CD14-positive monocyte (primary cell): ENCODE measurements around the gene HOXC9. TPM values are rescaled to one million over a fixed set of nuclear protein-coding genes. Genes with fewer than 3 reads are reported as not detected.

ENCODE experiments used
- DNase-seq, 3 donors: peaks; one replicate each; pipeline ENCODE4 v3.0.0-alpha.2; 2011 to 2022
- H2AFZ ChIP-seq: 2 replicates; pipeline ENCODE4 v1.6.0; 2012; ENCODE audit warnings: mild to moderate bottlenecking, low read depth, low read length, inconsistent platforms; ENCODE audit not compliant: insufficient read depth, poor library complexity, severe bottlenecking
- H3K27ac ChIP-seq, 2 donors: 1 replicate in 1 of 2; 2 replicates in 1 of 2; pipeline ENCODE4 v1.5.1; 2012 to 2013; ENCODE audit warnings: low read length in 2 of 2, control low read depth in 1 of 2, inconsistent platforms in 1 of 2, low read depth in 1 of 2, mild to moderate bottlenecking in 1 of 2
- H3K27me3 ChIP-seq, 2 donors: one replicate each; pipeline versions ENCODE4 v1.6.0 to v1.6.1; 2011 to 2013; ENCODE audit warnings: low read length in 2 of 2; ENCODE audit not compliant: control insufficient read depth in 2 of 2, insufficient read depth in 2 of 2
- H3K36me3 ChIP-seq, 2 donors: replicated peaks in 1 of 2; 1 replicate in 1 of 2; 2 replicates in 1 of 2; pipeline versions ENCODE4 v1.5.1 to v1.6.1; 2012 to 2013; ENCODE audit warnings: low read length in 2 of 2, control low read depth in 1 of 2, inconsistent platforms in 1 of 2, mild to moderate bottlenecking in 1 of 2; ENCODE audit not compliant: insufficient read depth in 2 of 2, control insufficient read depth in 1 of 2
- H3K4me1 ChIP-seq, 2 donors: 1 replicate in 1 of 2; 2 replicates in 1 of 2; pipeline versions ENCODE4 v1.5.1 to v1.6.1; 2012 to 2013; ENCODE audit warnings: low read length in 2 of 2, control low read depth in 1 of 2, inconsistent platforms in 1 of 2, mild to moderate bottlenecking in 1 of 2, moderate library complexity in 1 of 2; ENCODE audit not compliant: insufficient read depth in 2 of 2, control insufficient read depth in 1 of 2
- H3K4me2 ChIP-seq: replicated peaks from 2 replicates; pipeline ENCODE3; 2012; ENCODE audit warnings: low read length, moderate library complexity, mild to moderate bottlenecking; ENCODE audit not compliant: poor library complexity, severe bottlenecking; ENCODE audit errors: extremely low read depth
- H3K4me3 ChIP-seq, 3 experiments: fragments of 200-600 bp in 1 of 3; sonication (generic) in 1 of 3; replicated peaks in 1 of 3; 1 replicate in 2 of 3; 2 replicates in 1 of 3; pipeline ENCODE4 v1.5.1; 2011 to 2013; ENCODE audit warnings: low read length in 3 of 3, mild to moderate bottlenecking in 3 of 3, control low read depth in 2 of 3, low read depth in 2 of 3, inconsistent platforms in 1 of 3, moderate library complexity in 1 of 3
- H3K79me2 ChIP-seq: 2 replicates; pipeline ENCODE4 v1.6.0; 2012; ENCODE audit warnings: mild to moderate bottlenecking, control low read depth, inconsistent platforms, low read length, moderate library complexity; ENCODE audit not compliant: insufficient read depth
- H3K9ac ChIP-seq: 2 replicates; pipeline ENCODE4 v1.6.0; 2017; ENCODE audit warnings: low read length, mild to moderate bottlenecking; ENCODE audit not compliant: insufficient read depth, poor library complexity, severe bottlenecking
- H3K9me3 ChIP-seq, 2 donors: replicated peaks in 1 of 2; 1 replicate in 1 of 2; 2 replicates in 1 of 2; pipeline versions ENCODE4 v1.5.1 to v1.6.1; 2012 to 2013; ENCODE audit warnings: low read length in 2 of 2, control low read depth in 1 of 2; ENCODE audit not compliant: control insufficient read depth in 1 of 2, insufficient read depth in 1 of 2
- H4K20me1 ChIP-seq: 2 replicates; pipeline ENCODE4 v1.6.0; 2012; ENCODE audit warnings: mild to moderate bottlenecking, low read length, control low read depth, moderate library complexity; ENCODE audit not compliant: insufficient read depth
- H3K27ac Mint-ChIP-seq, 7 donors: one replicate each; pipeline ENCODE4 v1.8.0; 2020; ENCODE audit warnings: mild to moderate bottlenecking in 7 of 7, mixed read lengths in 7 of 7, moderate library complexity in 6 of 7, inconsistent platforms in 2 of 7
- H3K27me3 Mint-ChIP-seq, 3 donors: one replicate each; pipeline ENCODE4 v1.8.0; 2021 to 2022; ENCODE audit warnings: low read depth in 3 of 3, mild to moderate bottlenecking in 3 of 3, mixed read lengths in 3 of 3, moderate library complexity in 3 of 3, inconsistent platforms in 1 of 3
- H3K36me3 Mint-ChIP-seq, 2 donors: one replicate each; pipeline ENCODE4 v1.8.0; 2020; ENCODE audit warnings: mixed read lengths in 2 of 2, inconsistent platforms in 1 of 2, mild to moderate bottlenecking in 1 of 2
- H3K4me1 Mint-ChIP-seq: one replicate; pipeline ENCODE4 v1.8.0; 2020; ENCODE audit warnings: mild to moderate bottlenecking, mixed read lengths
- H3K4me3 Mint-ChIP-seq, 2 donors: one replicate each; pipeline ENCODE4 v1.8.0; 2020; ENCODE audit warnings: mild to moderate bottlenecking in 2 of 2, mixed read lengths in 2 of 2, moderate library complexity in 1 of 2
- H3K9me3 Mint-ChIP-seq, 7 donors: one replicate each; pipeline ENCODE4 v1.8.0; 2020 to 2022; ENCODE audit warnings: mixed read lengths in 7 of 7, mild to moderate bottlenecking in 6 of 7, moderate library complexity in 6 of 7, inconsistent platforms in 2 of 7
- WGBS: methylation state at CpG from one replicate; pipeline ENCODE4 v1.1.5; 2013; ENCODE audit warnings: missing lambda C conversion rate; ENCODE audit not compliant: insufficient coverage; 5-methylcytosine and 5-hydroxymethylcytosine counted together
- intact Hi-C, 2 donors: fragments of 100-400 bp; cut with micrococcal nuclease; formaldehyde crosslinking; loops; one replicate each; pipeline versions ENCODE4 v1.15.0 to v1.15.1; 2023
- polyA plus RNA-seq, 3 donors: library from polyadenylated mRNA; depleted of rRNA in 1 of 3; unstranded in 2 of 3; stranded (reverse) in 1 of 3; fragments of 300-500 nt in 2 of 3; fragments of >200 nt in 1 of 3; fragmentation: Illumina TruSeq in 2 of 3; gene quantifications; 1 replicate in 2 of 3; 2 replicates in 1 of 3; pipeline ENCODE4 v1.2.3, GENCODE V29; 2012 to 2021
- TF ChIP-seq, protein P1 (sequence below): fragments of 200-600 bp; IDR thresholded peaks from one replicate; pipeline ENCODE4 v1.8.0; 2022; ENCODE audit warnings: antibody characterized with exemption, mild to moderate bottlenecking

Gene HOXC9
- polyA plus RNA-seq, 3 donors: not detected

DNA sequence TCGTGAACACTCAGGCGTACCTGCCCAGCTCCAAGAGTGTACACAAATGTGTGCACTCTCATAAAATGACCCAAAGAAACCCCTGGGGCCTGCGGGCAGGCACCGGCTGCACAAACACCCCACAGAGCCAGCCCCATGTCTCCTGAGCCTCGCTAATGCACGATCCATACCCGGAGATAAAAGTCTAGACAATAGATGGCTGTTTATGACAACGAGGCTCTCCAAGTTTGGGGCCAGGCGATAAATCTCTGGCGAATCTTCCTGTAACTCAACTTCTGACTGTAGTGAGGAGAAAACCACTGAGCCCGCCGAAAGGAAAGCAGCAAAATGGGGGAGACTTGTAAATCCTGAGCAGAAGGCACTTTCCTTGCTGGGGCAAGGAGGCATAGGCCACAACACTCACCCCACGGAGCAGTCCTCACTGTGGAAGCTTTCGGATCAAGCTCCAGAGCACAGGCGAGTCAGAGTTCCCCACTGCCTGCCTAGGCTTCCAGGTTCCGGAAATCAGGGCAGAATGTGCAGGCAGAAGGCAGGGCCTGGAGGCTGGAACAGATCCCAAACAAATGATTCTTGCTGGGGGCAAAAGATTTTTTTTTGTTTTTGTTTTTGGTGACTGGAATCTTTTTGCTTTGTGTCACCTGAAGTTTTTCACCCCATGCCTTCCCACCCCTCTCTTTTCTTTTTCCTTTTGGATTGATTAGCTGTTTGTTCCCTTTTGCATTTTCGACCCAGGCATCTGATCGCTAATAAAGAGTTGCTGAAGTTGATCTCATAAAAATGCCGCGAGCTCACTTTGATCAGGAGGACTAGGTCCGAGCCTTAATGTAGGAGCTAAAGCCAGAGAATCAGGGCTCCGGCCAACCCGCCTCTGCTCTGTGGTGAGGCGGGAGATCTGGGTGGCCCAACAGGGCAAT lies 31.5 kb upstream of the HOXC9 start:
- H2AFZ ChIP-seq: no peak overlapping the region
- Mint-ChIP-seq H3K4me3 (peak overlapping the region in 1 of 2 donors; percentile 85), H3K27ac (no peak overlapping the region), H3K9me3 (peaks cover 10 to 75% (median 44%) of the 10 kb centered on the region in 7 donors), H3K27me3 (peaks cover 99 to 100% (median 100%) of the 10 kb centered on the region in 3 donors), H3K4me1 (peaks cover 37% of the 10 kb centered on the region), H3K36me3 (peaks cover 11 to 31% of the 10 kb centered on the region in 2 donors)
- WGBS: 11% methylated on average over 19 of the region's 24 CpGs
- no peaks in the 10 kb centered on the region for H3K36me3 ChIP-seq
- DNase-seq: no peak
- H3K9ac ChIP-seq: no peak overlapping the region
- H3K9me3 ChIP-seq: peaks cover 11 to 88% of the 10 kb centered on the region in 2 donors
- H4K20me1 ChIP-seq: no peaks in the 10 kb centered on the region
- no peak overlapping the region for H3K4me3 ChIP-seq
- H3K4me1 ChIP-seq: peaks cover 0 to 2% of the 10 kb centered on the region in 2 donors
- TF ChIP-seq, protein P1, sequence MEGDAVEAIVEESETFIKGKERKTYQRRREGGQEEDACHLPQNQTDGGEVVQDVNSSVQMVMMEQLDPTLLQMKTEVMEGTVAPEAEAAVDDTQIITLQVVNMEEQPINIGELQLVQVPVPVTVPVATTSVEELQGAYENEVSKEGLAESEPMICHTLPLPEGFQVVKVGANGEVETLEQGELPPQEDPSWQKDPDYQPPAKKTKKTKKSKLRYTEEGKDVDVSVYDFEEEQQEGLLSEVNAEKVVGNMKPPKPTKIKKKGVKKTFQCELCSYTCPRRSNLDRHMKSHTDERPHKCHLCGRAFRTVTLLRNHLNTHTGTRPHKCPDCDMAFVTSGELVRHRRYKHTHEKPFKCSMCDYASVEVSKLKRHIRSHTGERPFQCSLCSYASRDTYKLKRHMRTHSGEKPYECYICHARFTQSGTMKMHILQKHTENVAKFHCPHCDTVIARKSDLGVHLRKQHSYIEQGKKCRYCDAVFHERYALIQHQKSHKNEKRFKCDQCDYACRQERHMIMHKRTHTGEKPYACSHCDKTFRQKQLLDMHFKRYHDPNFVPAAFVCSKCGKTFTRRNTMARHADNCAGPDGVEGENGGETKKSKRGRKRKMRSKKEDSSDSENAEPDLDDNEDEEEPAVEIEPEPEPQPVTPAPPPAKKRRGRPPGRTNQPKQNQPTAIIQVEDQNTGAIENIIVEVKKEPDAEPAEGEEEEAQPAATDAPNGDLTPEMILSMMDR: no peak
- no peaks in the 10 kb centered on the region for H3K79me2 ChIP-seq
- no peak overlapping the region for H3K27ac ChIP-seq
- intact Hi-C loops: no loop called here
- no peak overlapping the region for H3K4me2 ChIP-seq
- H3K27me3 ChIP-seq: peaks cover 100% of the 10 kb centered on the region in 2 donors

DNA sequence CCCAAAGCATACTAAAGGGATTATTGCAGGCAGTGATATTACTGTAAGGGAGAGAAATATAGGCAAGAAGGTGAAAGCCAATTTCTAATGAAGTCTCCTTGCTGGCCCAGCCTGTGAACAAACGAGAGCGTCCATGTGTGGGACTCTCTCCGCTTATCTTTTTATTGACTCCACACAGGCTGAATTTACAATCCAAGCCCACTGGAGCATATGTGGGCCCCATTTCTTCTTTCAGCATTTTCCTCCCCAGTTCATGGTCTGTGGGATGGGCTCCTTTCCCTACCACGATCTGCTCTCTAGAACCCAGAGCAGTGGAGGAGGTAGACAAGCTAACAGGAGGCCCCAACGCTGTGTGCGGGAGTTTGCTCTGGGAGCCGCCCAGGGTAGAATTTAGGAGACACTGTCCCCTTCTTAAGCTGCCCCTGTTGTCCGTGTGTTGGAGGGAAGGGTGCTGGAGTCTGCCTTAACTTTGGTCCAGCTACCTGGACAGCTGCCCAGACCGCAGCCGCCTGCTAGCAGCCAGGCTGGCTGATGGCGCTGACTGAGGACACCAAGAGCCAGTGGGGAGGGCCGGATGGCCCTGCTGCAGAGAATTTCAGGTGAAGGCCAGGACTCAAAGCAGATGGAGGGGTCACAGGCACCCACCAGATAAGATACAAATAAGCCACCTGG lies 30.2 kb upstream of the HOXC9 start:
- Histone ChIP-seq H3K4me1 (peaks cover 6 to 15% of the 10 kb centered on the region in 2 donors), H3K27ac (no peak overlapping the region), H4K20me1 (no peaks in the 10 kb centered on the region), H3K79me2 (no peaks in the 10 kb centered on the region), H3K4me3 (no peak overlapping the region), H2AFZ (no peak overlapping the region), H3K9ac (no peak overlapping the region), H3K4me2 (no peak overlapping the region), H3K36me3 (no peaks in the 10 kb centered on the region), H3K27me3 (peaks cover 100% of the 10 kb centered on the region in 2 donors), H3K9me3 (peaks cover 16 to 84% of the 10 kb centered on the region in 2 donors)
- peak overlapping the region in 1 of 2 donors; percentile 67 for H3K4me3 Mint-ChIP-seq
- DNase-seq: no peak
- peaks cover 97 to 100% (median 99%) of the 10 kb centered on the region in 3 donors for H3K27me3 Mint-ChIP-seq
- intact Hi-C loops: loop anchor here in 1 of 2 donors (10.0 kb wide), 1 partner anchor 65 kb away; the partner anchor contains the start of gene HOXC5
- H3K4me1 Mint-ChIP-seq: peaks cover 36% of the 10 kb centered on the region
- no peak overlapping the region for H3K27ac Mint-ChIP-seq
- TF ChIP-seq, protein P1: no peak
- peaks cover 10 to 71% (median 44%) of the 10 kb centered on the region in 7 donors for H3K9me3 Mint-ChIP-seq
- peaks cover 11 to 31% of the 10 kb centered on the region in 2 donors for H3K36me3 Mint-ChIP-seq
- WGBS: 7% methylated on average over 4 of the region's 12 CpGs
